ENCODE data around the gene KLF11.
"Not testable (repeated sequence)": the region's sequence is repeated elsewhere in the genome, so short reads cannot be mapped to it uniquely, and the experiment has no call there.

The KLF11 gene

GRCh38 chr2:10080536-10081304 lies 37.4 kb downstream of the KLF11 start:
- no peak for DNase-seq
- TF ChIP-seq POLR2A (IDR thresholded peaks at IDR 0.05; ENCODE audit: low read length) = no peak
- TF ChIP-seq GATA1 (IDR thresholded peaks at IDR 0.05; ENCODE audit: low read depth, low read length) = no peak

- DNase-seq = no peak
- no peak for TF ChIP-seq POLR2A (IDR thresholded peaks at IDR 0.05; ENCODE audit: low read length)
- no peak for TF ChIP-seq GATA1 (IDR thresholded peaks at IDR 0.05; ENCODE audit: low read depth, low read length)
These were observed 39.7 kb downstream of the KLF11 start for GRCh38 chr2:10083046-10083445.

GRCh38 chr2:10083692-10084211 lies 40.4 kb downstream of the KLF11 start:
- no peak for DNase-seq
- TF ChIP-seq GATA1 (IDR thresholded peaks at IDR 0.05; ENCODE audit: low read depth, low read length) (no peak), POLR2A (IDR thresholded peaks at IDR 0.05; ENCODE audit: low read length) (no peak)

- no peak for DNase-seq
- no peak for TF ChIP-seq GATA1 (IDR thresholded peaks at IDR 0.05; ENCODE audit: low read depth, low read length)
- no peak for TF ChIP-seq POLR2A (IDR thresholded peaks at IDR 0.05; ENCODE audit: low read length)
These were observed 41.0 kb downstream of the KLF11 start for GRCh38 chr2:10084223-10084865.

GRCh38 chr2:10085043-10085667 lies 41.8 kb downstream of the KLF11 start:
- no peak for DNase-seq
- no peak for TF ChIP-seq GATA1 (IDR thresholded peaks at IDR 0.05; ENCODE audit: low read depth, low read length)
- no peak for TF ChIP-seq POLR2A (IDR thresholded peaks at IDR 0.05; ENCODE audit: low read length)

GRCh38 chr2:10085668-10086059 lies 42.3 kb downstream of the KLF11 start:
- TF ChIP-seq GATA1 (IDR thresholded peaks at IDR 0.05; ENCODE audit: low read depth, low read length) (no peak), POLR2A (IDR thresholded peaks at IDR 0.05; ENCODE audit: low read length) (no peak)
- no peak for DNase-seq

- no peak for TF ChIP-seq POLR2A (IDR thresholded peaks at IDR 0.05; ENCODE audit: low read length)
- no peak for TF ChIP-seq GATA1 (IDR thresholded peaks at IDR 0.05; ENCODE audit: low read depth, low read length)
- DNase-seq = no peak
These were observed 43.6 kb downstream of the KLF11 start for GRCh38 chr2:10086950-10087349.

GRCh38 chr2:10087360-10087759 lies 44.0 kb downstream of the KLF11 start:
- DNase-seq = no peak
- no peak for TF ChIP-seq GATA1 (IDR thresholded peaks at IDR 0.05; ENCODE audit: low read depth, low read length)
- TF ChIP-seq POLR2A (IDR thresholded peaks at IDR 0.05; ENCODE audit: low read length) = no peak

- TF ChIP-seq POLR2A (IDR thresholded peaks at IDR 0.05; ENCODE audit: low read length) = no peak
- no peak for TF ChIP-seq GATA1 (IDR thresholded peaks at IDR 0.05; ENCODE audit: low read depth, low read length)
- DNase-seq = no peak
These were observed 46.3 kb downstream of the KLF11 start for GRCh38 chr2:10089565-10090190.

- DNase-seq = no peak
- no peak for TF ChIP-seq POLR2A (IDR thresholded peaks at IDR 0.05; ENCODE audit: low read length)
- no peak for TF ChIP-seq GATA1 (IDR thresholded peaks at IDR 0.05; ENCODE audit: low read depth, low read length)
These were observed 48.0 kb downstream of the KLF11 start for GRCh38 chr2:10091182-10091888.

- not testable (repeated sequence) for DNase-seq
These were observed 48.5 kb downstream of the KLF11 start for GRCh38 chr2:10091889-10092244.

- TF ChIP-seq GATA1 (IDR thresholded peaks at IDR 0.05; ENCODE audit: low read depth, low read length) = no peak
- TF ChIP-seq POLR2A (IDR thresholded peaks at IDR 0.05; ENCODE audit: low read length) = no peak
- DNase-seq = no peak
These were observed 51.0 kb downstream of the KLF11 start for GRCh38 chr2:10094271-10094814.

- DNase-seq = no peak
- TF ChIP-seq GATA1 (IDR thresholded peaks at IDR 0.05; ENCODE audit: low read depth, low read length) (no peak), POLR2A (IDR thresholded peaks at IDR 0.05; ENCODE audit: low read length) (no peak)
These were observed 51.8 kb downstream of the KLF11 start for GRCh38 chr2:10095175-10095574.
